ENCODE data around the gene NRG3.

DNA sequence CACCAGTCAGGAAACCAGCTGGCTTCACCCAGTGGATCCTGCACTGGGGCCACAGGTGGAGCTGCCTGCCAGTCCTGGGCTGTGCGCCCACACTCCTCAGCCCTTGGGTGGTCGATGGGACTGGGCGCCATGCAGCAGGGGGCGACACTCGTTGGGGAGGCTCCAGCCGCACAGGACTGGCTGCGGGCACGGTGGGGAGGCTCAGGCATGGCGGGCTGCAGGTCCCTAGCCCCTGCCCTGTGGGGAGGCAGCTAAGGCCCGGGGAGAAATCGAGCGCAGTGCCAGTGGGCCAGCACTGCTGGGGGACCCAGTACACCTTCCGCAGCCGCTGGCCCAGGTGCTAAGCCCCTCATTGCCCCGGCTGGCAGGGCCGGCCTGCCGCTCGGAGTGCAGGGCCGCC, 12.4 kb upstream of the NRG3 start:
- TF ChIP-seq EP300 (IDR thresholded peaks at IDR 0.05): no peak
- TF ChIP-seq, protein P1, sequence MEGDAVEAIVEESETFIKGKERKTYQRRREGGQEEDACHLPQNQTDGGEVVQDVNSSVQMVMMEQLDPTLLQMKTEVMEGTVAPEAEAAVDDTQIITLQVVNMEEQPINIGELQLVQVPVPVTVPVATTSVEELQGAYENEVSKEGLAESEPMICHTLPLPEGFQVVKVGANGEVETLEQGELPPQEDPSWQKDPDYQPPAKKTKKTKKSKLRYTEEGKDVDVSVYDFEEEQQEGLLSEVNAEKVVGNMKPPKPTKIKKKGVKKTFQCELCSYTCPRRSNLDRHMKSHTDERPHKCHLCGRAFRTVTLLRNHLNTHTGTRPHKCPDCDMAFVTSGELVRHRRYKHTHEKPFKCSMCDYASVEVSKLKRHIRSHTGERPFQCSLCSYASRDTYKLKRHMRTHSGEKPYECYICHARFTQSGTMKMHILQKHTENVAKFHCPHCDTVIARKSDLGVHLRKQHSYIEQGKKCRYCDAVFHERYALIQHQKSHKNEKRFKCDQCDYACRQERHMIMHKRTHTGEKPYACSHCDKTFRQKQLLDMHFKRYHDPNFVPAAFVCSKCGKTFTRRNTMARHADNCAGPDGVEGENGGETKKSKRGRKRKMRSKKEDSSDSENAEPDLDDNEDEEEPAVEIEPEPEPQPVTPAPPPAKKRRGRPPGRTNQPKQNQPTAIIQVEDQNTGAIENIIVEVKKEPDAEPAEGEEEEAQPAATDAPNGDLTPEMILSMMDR (IDR thresholded peaks at IDR 0.05): no peak

All from ovary (tissue), 3 donors.